GM21526 (cell line): Measurements from ENCODE around the gene SLC9A6.
"Not testable (repeated sequence)": the region's sequence is repeated elsewhere in the genome, so short reads cannot be mapped to it uniquely, and the experiment has no call there.

ENCODE experiments used
- ATAC-seq: cut with Tn5 transposase; IDR thresholded peaks from one replicate; pipeline ENCODE4 v1.9.1; 2021; ENCODE audit warnings: moderate library complexity; ENCODE audit not compliant: unreplicated experiment, low FRiP score

SLC9A6 gene

GRCh38 chrX:136059350-136059749, 74.1 kb downstream of the SLC9A6 start:
- ATAC-seq: no peak

GRCh38 chrX:136061286-136061685, 76.1 kb downstream of the SLC9A6 start:
- no peak for ATAC-seq

DNA sequence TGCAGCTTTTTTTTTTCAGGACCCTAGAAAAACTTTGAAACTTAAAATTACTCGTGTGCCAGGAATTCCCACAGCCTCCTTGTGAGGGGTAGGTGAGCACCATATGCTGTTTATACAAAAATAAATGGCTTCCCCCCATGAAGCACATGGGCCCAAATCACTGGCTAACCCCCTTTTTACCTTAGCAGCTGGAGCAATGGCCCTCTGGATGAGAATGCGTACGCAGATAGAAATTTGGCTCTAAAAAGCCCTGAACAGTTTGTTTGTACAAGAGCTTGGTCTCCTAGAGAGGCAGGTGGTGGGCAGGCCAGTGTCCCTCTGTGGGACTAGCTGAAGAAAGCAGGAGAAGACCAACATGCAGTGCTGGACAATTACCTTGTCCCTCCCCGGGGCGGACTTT, 76.5 kb downstream of the SLC9A6 start:
- ATAC-seq: no peak

- no peak for ATAC-seq
These were observed 78.3 kb downstream of the SLC9A6 start for GRCh38 chrX:136063340-136064079.

DNA sequence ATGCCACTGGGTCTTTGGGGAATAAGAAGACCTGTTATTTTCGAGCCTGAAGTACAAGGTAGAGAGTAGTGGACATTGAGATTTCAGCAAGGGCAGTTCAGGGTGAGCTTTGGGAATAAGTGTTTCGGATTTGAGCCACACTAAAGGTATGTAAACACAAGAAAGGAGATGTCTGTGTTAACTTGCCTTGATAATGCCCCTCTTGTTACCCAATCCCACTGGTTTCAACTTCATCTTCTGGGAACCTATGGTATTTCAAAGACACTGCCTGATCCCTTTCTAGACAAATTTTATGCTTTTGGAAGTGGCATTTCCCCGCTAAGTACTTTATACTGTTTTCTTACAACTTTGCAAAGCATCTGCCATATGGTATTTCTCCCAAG, 79.4 kb downstream of the SLC9A6 start:
- ATAC-seq: no peak

GRCh38 chrX:136065044-136065671, 79.9 kb downstream of the SLC9A6 start:
- ATAC-seq: no peak

DNA sequence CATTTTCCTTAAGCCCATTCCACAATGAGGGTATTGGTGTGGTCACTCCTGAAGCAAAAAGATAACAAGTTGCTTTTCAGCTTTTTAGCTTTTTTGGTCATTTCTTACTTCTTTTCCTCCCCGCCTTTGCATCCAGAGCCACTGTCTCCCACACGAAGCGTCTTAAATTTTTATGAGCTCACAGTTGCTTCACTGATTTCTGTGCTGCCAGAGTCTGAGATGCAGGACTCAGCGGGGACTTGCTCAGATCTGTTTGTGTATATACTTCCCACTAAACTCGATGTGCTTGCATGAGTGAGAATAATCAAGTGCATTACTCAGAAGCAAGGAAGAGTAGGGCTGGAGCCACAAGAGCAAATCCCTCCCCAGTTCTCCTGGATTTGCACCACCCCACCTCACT, 81.9 kb downstream of the SLC9A6 start:
- no peak for ATAC-seq

DNA sequence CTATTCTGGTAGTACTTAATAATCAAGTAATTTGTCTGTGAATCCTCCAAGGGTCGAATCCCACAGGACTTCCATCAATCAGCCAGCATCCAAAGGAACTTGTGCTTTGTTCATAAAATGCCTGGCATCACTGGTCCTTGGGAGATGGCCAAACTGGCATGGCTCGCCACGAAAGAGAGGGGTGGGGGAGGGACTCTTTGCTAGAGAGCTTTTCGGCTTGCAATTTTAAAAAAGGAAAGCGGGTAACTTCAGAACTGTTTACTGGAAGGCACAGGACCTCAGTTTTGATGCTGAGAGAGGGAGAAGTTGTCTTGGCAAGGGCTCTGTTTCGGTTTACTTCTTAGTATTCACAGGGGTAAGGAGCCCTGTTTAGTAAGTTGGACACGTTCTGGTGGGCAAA, 82.7 kb downstream of the SLC9A6 start:
- no peak for ATAC-seq

DNA sequence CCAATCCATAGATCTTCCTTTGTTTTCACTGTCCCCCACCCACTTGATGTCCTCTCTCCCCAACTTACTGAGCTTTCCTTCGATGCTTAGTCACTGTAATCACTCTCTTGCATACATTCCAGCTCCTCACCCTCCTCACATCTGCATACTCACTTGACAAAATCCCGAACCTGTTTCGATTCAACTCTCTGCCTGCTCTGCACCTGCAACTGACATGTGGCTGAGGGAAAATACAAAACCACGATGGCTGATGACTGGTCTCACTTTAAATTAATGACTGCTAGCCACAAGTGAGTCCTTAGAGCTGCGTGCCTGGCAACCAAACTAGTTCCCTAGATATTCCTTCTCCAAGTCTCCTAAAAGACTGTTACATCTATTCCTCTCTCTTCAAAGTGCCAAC, 91.7 kb downstream of the SLC9A6 start:
- ATAC-seq: no peak

DNA sequence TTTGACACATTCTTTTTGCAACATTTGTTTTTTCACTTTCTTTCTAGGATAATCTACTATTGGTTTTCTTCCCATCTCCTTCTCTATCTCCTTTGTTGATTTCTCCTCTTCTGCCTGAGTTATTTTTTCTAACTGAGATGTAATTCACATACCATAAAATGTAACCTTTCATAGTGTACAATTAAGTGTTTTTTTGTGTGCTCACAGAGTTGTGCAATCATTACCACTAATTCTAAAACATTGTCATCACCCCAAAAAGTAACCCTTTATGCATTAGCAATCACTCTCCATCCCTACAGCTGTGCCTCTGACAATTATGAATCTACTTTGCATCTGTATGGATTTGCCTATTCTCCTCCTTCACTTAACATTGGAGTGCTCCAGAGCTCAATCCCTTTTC, 95.5 kb downstream of the SLC9A6 start:
- ATAC-seq: no peak

GRCh38 chrX:136086521-136086920, 101.3 kb downstream of the SLC9A6 start:
- no peak for ATAC-seq

DNA sequence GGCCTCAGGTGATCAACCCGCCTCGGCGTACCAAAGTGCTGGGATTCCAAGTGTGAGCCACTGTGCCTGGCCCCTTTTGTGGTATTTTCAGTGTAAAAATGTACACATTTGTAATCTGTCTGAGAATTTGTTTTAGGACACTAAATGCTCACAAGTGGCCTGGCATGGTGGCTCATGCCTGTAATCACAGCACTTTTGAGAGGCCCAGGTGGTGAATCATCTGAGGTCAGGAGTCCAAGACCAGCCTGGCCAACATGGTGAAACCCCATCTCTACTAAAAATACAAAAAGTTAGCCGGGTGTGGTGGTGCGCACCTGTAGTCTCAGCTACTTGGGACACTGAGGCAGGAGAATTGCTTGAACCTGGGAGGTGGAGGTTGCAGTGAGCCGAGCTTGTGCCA, 106.7 kb downstream of the SLC9A6 start:
- not testable (repeated sequence) for ATAC-seq

DNA sequence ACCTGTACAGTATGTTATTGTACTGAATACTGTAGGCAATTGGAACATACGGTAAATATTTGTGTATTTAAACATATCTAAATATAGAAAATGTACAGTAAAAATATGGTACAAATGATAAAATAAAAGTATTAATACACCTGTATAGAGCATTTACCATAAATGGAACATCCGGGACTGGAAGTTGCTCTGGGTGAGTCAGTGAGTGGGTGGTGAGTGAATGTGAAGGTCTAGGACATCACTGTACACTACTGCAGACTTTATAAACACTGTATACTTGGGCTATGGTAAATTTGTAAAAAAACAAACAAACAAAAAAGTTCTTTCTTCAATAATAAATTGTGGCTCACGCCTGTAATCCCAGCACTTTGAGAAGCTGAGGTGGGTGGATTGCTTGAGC, 109.7 kb downstream of the SLC9A6 start:
- ATAC-seq: no peak
